Keratinocyte (primary cell): Measurements from ENCODE around the gene ADAMTS9. TPM values are rescaled to one million over a fixed set of nuclear protein-coding genes. Genes with fewer than 3 reads are reported as not detected.

ENCODE experiments used
- DNase-seq: peaks from one replicate; pipeline ENCODE4 v3.0.0-alpha.2; 2011; ENCODE audit warnings: low read depth, missing footprints, low spot score
- FAIRE-seq: peaks from 2 replicates; lab custom pipeline; 2011; peaks lifted over from hg19 to GRCh38; lab: Jason Lieb, UNC
- H2AFZ ChIP-seq: 2 replicates; pipeline ENCODE4 v1.6.0; 2012; ENCODE audit warnings: low read length, control low read depth, inconsistent platforms; ENCODE audit not compliant: control insufficient read depth
- H3K27ac ChIP-seq: 2 replicates; pipeline ENCODE4 v1.5.1; 2011; ENCODE audit warnings: low read length; ENCODE audit not compliant: control insufficient read depth, insufficient read depth
- H3K27me3 ChIP-seq: 3 replicates; pipeline ENCODE4 v1.6.0; 2011; ENCODE audit warnings: low read length; ENCODE audit not compliant: control insufficient read depth, insufficient read depth; ENCODE audit errors: extremely low read depth
- H3K36me3 ChIP-seq, 2 experiments: 2 replicates in 1 of 2; 3 replicates in 1 of 2; pipeline ENCODE4 v1.5.1; 2011; ENCODE audit warnings: low read length in 2 of 2, mild to moderate bottlenecking in 1 of 2; ENCODE audit not compliant: control insufficient read depth in 2 of 2, insufficient read depth in 2 of 2; ENCODE audit errors: extremely low read depth in 1 of 2
- H3K4me1 ChIP-seq: 3 replicates; pipeline ENCODE4 v1.5.1; 2011; ENCODE audit warnings: low read length; ENCODE audit not compliant: control insufficient read depth, insufficient read depth; ENCODE audit errors: extremely low read depth
- H3K4me2 ChIP-seq: 3 replicates; pipeline ENCODE4 v1.6.0; 2011; ENCODE audit warnings: low read depth, low read length; ENCODE audit not compliant: control insufficient read depth, insufficient read depth; ENCODE audit errors: extremely low read depth
- H3K4me3 ChIP-seq, 3 experiments: fragments of 200-600 bp in 1 of 3; sonication (generic) in 1 of 3; 2 replicates in 2 of 3; 3 replicates in 1 of 3; pipeline ENCODE4 v1.5.1; 2011 to 2016; ENCODE audit warnings: low read length in 3 of 3, mild to moderate bottlenecking in 3 of 3, control low read depth in 2 of 3, inconsistent platforms in 1 of 3, low read depth in 1 of 3, mixed read lengths in 1 of 3, mixed run types in 1 of 3, moderate library complexity in 1 of 3; ENCODE audit not compliant: control insufficient read depth in 2 of 3, insufficient read depth in 2 of 3; ENCODE audit errors: extremely low read depth in 1 of 3
- H3K79me2 ChIP-seq: 2 replicates; pipeline ENCODE4 v1.6.0; 2012; ENCODE audit warnings: low read length; ENCODE audit not compliant: control insufficient read depth, insufficient read depth
- H3K9ac ChIP-seq: 3 replicates; pipeline ENCODE4 v1.6.0; 2011; ENCODE audit warnings: low read length; ENCODE audit not compliant: control insufficient read depth, insufficient read depth; ENCODE audit errors: extremely low read depth
- H3K9me1 ChIP-seq: 3 replicates; pipeline ENCODE4 v1.6.0; 2011; ENCODE audit warnings: low read length; ENCODE audit not compliant: control insufficient read depth, insufficient read depth; ENCODE audit errors: extremely low read depth
- H3K9me3 ChIP-seq: 2 replicates; pipeline ENCODE4 v1.5.1; 2012; ENCODE audit warnings: low read depth, low read length; ENCODE audit not compliant: control insufficient read depth
- H4K20me1 ChIP-seq: 3 replicates; pipeline ENCODE4 v1.6.0; 2011; ENCODE audit warnings: low read length; ENCODE audit not compliant: control insufficient read depth, insufficient read depth; ENCODE audit errors: extremely low read depth
- CTCF ChIP-seq, 3 experiments: IDR thresholded peaks in 1 of 3; conservative IDR thresholded peaks in 1 of 3; optimal IDR thresholded peaks in 1 of 3; 2 replicates in 2 of 3; 3 replicates in 1 of 3; pipeline versions ENCODE3 to v1.5.1; 2011; ENCODE audit warnings: low read length in 3 of 3, mild to moderate bottlenecking in 3 of 3, moderate library complexity in 2 of 3, control low read depth in 1 of 3, inconsistent platforms in 1 of 3; ENCODE audit not compliant: insufficient read depth in 2 of 3; ENCODE audit errors: extremely low read depth in 1 of 3
- EZH2 ChIP-seq: IDR thresholded peaks from one replicate; pipeline ENCODE4 v1.6.1; 2012; ENCODE audit warnings: inconsistent platforms, mild to moderate bottlenecking, low read length, moderate library complexity
- dilution Hi-C: fragments of 300-500 bp; cut with MboI; formaldehyde crosslinking; loops from one replicate; pipeline ENCODE4 v1.7.0; 2020; ENCODE audit warnings: low sequenced_read_pairs; ENCODE audit not compliant: extremely low pct_ligation_motif_present
- polyA plus RNA-seq, 5 experiments: library from polyadenylated mRNA; depleted of rRNA in 3 of 5; stranded (reverse) in 3 of 5; stranded (forward) in 1 of 5; unstranded in 1 of 5; fragments of >200 nt; gene quantifications; 1 replicate in 1 of 5; 2 replicates in 3 of 5; 3 replicates in 1 of 5; pipeline versions ENCODE4 v1.2.1 to v1.2.3, GENCODE V29; 2011 to 2012; ENCODE audit warnings: missing spikeins in 2 of 5, low read depth in 1 of 5, low replicate concordance in 1 of 5

ADAMTS9 gene
- polyA plus RNA-seq, 1 donor (not counting 4 experiments of a cell fraction or from before 2014, with no cell fraction given), result 0.43 TPM

GRCh38 chr3:64578062-64578770, 109.6 kb downstream of the ADAMTS9 start:
- dilution Hi-C loops, result no loop called here
- TF ChIP-seq EZH2, result no peak
- TF ChIP-seq CTCF (optimal IDR thresholded peaks at IDR 0.05 in 1 of 3, IDR thresholded peaks at IDR 0.05 in 1 of 3, conservative IDR thresholded peaks at IDR 0.05 in 1 of 3; ENCODE audit: extremely low read depth in 1 of 3, insufficient read depth in 2 of 3, low read length in 3 of 3), result no peak
- H3K36me3 ChIP-seq, result no peaks in the 10 kb centered on the region
- H2AFZ ChIP-seq, result no peak overlapping the region
- H3K9me3 ChIP-seq, result no peaks in the 10 kb centered on the region
- H3K27ac ChIP-seq, result no peak overlapping the region
- no peaks in the 10 kb centered on the region for H3K4me1 ChIP-seq
- H3K9ac ChIP-seq, result no peak overlapping the region
- no peak for DNase-seq
- no peaks in the 10 kb centered on the region for H3K79me2 ChIP-seq
- no peak for FAIRE-seq
- H3K27me3 ChIP-seq, result no peaks in the 10 kb centered on the region
- no peaks in the 10 kb centered on the region for H3K9me1 ChIP-seq
- H3K4me3 ChIP-seq, result no peak overlapping the region
- H3K4me2 ChIP-seq, result no peak overlapping the region
- H4K20me1 ChIP-seq, result no peaks in the 10 kb centered on the region

DNA sequence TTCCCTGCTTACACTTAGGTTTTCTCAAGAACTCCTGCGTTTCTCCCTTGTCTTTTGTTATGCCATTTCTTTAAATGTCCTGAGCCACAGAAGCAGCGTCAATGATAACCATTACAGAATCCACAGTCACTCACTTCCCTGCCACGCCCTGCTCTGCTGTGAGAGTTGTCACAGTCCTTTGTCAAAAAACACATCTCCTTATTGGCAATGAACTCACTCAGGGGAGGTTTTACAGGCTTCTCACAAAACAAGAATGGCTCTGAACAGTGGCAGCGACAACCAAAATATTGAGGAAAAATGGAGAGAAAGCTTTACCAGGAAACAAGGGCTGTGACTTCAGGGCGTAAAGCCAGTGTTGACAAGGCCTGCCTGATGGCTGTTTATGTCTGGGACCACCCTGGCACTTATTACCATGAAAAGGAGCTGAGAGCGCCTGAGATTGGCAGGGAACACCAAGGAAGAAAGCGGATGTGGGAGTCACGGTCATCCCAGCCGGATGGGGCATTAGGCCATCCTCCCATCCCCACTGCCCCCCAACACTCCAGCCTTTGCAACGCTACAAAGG, 111.5 kb downstream of the ADAMTS9 start:
- no peaks in the 10 kb centered on the region for H4K20me1 ChIP-seq
- H3K27me3 ChIP-seq, result no peaks in the 10 kb centered on the region
- H3K4me2 ChIP-seq, result no peak overlapping the region
- H2AFZ ChIP-seq, result no peak overlapping the region
- H3K9me1 ChIP-seq, result no peaks in the 10 kb centered on the region
- DNase-seq, result no peak
- TF ChIP-seq CTCF (optimal IDR thresholded peaks at IDR 0.05 in 1 of 3, IDR thresholded peaks at IDR 0.05 in 1 of 3, conservative IDR thresholded peaks at IDR 0.05 in 1 of 3; ENCODE audit: extremely low read depth in 1 of 3, insufficient read depth in 2 of 3, low read length in 3 of 3), result no peak
- no peak for TF ChIP-seq EZH2
- FAIRE-seq, result no peak
- no peak overlapping the region for H3K9ac ChIP-seq
- no peaks in the 10 kb centered on the region for H3K4me1 ChIP-seq
- no peak overlapping the region for H3K4me3 ChIP-seq
- H3K9me3 ChIP-seq, result no peaks in the 10 kb centered on the region
- H3K36me3 ChIP-seq, result no peaks in the 10 kb centered on the region
- H3K27ac ChIP-seq, result no peak overlapping the region
- dilution Hi-C loops, result no loop called here
- H3K79me2 ChIP-seq, result no peaks in the 10 kb centered on the region
